Lower leg skin (tissue), 3 donors: Measurements from ENCODE around the gene PCSK6.

Source experiments
- POLR2A ChIP-seq, 2 donors: fragments of 450-650 bp; IDR thresholded peaks; one replicate each; pipeline ENCODE4 v1.6.1; 2016 to 2017; ENCODE audit warnings: antibody characterized with exemption in 2 of 2, mild to moderate bottlenecking in 1 of 2, moderate library complexity in 1 of 2
- TF ChIP-seq, protein P1 (sequence below), 3 donors: fragments of 450-650 bp; IDR thresholded peaks; one replicate each; pipeline ENCODE4 v1.5.1; 2016; ENCODE audit warnings: antibody characterized with exemption in 3 of 3, mild to moderate bottlenecking in 3 of 3, moderate library complexity in 2 of 3

DNA sequence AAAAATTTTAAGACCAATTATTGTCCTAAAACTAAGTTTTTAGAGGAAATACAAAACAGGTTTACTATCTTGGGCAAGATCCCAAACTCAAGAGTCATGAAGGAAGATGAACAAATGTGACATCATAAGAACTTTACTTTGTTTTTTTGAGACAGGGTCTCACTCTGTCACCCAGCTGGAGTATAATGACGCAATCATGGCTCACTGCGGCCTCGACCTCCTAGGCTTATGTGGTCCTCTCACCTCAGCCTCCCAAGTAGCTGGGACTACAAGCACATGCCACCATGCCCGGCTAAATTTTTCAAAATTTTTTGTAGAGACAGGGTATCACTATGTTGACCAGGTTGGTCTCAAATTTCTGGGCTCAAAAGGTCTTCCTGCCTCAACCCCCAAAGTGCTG lies 69.3 kb downstream of the PCSK6 start:
- TF ChIP-seq, protein P1, sequence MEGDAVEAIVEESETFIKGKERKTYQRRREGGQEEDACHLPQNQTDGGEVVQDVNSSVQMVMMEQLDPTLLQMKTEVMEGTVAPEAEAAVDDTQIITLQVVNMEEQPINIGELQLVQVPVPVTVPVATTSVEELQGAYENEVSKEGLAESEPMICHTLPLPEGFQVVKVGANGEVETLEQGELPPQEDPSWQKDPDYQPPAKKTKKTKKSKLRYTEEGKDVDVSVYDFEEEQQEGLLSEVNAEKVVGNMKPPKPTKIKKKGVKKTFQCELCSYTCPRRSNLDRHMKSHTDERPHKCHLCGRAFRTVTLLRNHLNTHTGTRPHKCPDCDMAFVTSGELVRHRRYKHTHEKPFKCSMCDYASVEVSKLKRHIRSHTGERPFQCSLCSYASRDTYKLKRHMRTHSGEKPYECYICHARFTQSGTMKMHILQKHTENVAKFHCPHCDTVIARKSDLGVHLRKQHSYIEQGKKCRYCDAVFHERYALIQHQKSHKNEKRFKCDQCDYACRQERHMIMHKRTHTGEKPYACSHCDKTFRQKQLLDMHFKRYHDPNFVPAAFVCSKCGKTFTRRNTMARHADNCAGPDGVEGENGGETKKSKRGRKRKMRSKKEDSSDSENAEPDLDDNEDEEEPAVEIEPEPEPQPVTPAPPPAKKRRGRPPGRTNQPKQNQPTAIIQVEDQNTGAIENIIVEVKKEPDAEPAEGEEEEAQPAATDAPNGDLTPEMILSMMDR (IDR thresholded peaks at IDR 0.05) = no peak
- TF ChIP-seq POLR2A (IDR thresholded peaks at IDR 0.05) = no peak
